Measurements from ENCODE around the gene TP53BP2. TPM values are rescaled to one million over a fixed set of nuclear protein-coding genes. Genes with fewer than 3 reads are reported as not detected.

The TP53BP2 gene
- polyA plus RNA-seq, 1 donor from 2014 or later = 25.2 TPM

- Histone ChIP-seq H3K9me2 (ENCODE audit: insufficient read depth, low read length) (no peaks in the 10 kb centered on the region), H3K4me3 (ENCODE audit: low read length) (no peak overlapping the region), H4K20me1 (ENCODE audit: insufficient read depth) (no peaks in the 10 kb centered on the region), H3K79me2 (replicated peaks; ENCODE audit: insufficient read depth, low read length) (no peaks in the 10 kb centered on the region), H3K9ac (ENCODE audit: low read length) (no peak overlapping the region), H3K4me2 (ENCODE audit: low read length) (no peak overlapping the region), H3K36me3 (ENCODE audit: insufficient read depth, low read length) (no peaks in the 10 kb centered on the region), H2AFZ (ENCODE audit: low read depth, low read length) (no peak overlapping the region), H3K27ac (ENCODE audit: low read length) (no peak overlapping the region), H3K9me3 (ENCODE audit: low read length) (no peaks in the 10 kb centered on the region), H3F3A (ENCODE audit: insufficient read depth, low read length, poor library complexity, severe bottlenecking) (no peaks in the 10 kb centered on the region), H3K27me3 (ENCODE audit: insufficient read depth, low read depth, low read length) (no peaks in the 10 kb centered on the region)
- TF ChIP-seq TAF1 (IDR thresholded peaks at IDR 0.05; ENCODE audit: low read depth) = no peak
These were observed 80.6 kb downstream of the TP53BP2 start for GRCh38 chr1:223765036-223765718.

GRCh38 chr1:223763881-223764280 lies 81.9 kb downstream of the TP53BP2 start:
- H3K79me2 ChIP-seq (replicated peaks; ENCODE audit: insufficient read depth, low read length) = no peaks in the 10 kb centered on the region
- H3K4me3 ChIP-seq (ENCODE audit: low read length) = no peak overlapping the region
- no peaks in the 10 kb centered on the region for H4K20me1 ChIP-seq (ENCODE audit: insufficient read depth)
- H3K27me3 ChIP-seq (ENCODE audit: insufficient read depth, low read depth, low read length) = no peaks in the 10 kb centered on the region
- TF ChIP-seq TAF1 (IDR thresholded peaks at IDR 0.05; ENCODE audit: low read depth) = no peak
- no peak for TF ChIP-seq SMC3 (conservative IDR thresholded peaks at IDR 0.05; ENCODE audit: poor library complexity)
- no peak for TF ChIP-seq REST (IDR thresholded peaks at IDR 0.05; ENCODE audit: borderline replicate concordance)
- TF ChIP-seq EZH2 (IDR thresholded peaks at IDR 0.05; ENCODE audit: borderline replicate concordance, insufficient read depth, low read length, poor library complexity, severe bottlenecking) = no peak
- no peak for TF ChIP-seq MXI1 (conservative IDR thresholded peaks at IDR 0.05; ENCODE audit: poor library complexity, severe bottlenecking)
- TF ChIP-seq CTCF (IDR thresholded peaks at IDR 0.05; ENCODE audit: poor library complexity, severe bottlenecking) = no peak
- no peaks in the 10 kb centered on the region for H3F3A ChIP-seq (ENCODE audit: insufficient read depth, low read length, poor library complexity, severe bottlenecking)
- H2AFZ ChIP-seq (ENCODE audit: low read depth, low read length) = no peak overlapping the region
- H3K9me3 ChIP-seq (ENCODE audit: low read length) = no peaks in the 10 kb centered on the region
- no peaks in the 10 kb centered on the region for H3K36me3 ChIP-seq (ENCODE audit: insufficient read depth, low read length)
- no peak overlapping the region for H3K27ac ChIP-seq (ENCODE audit: low read length)
- H3K9ac ChIP-seq (ENCODE audit: low read length) = no peak overlapping the region
- H3K9me2 ChIP-seq (ENCODE audit: insufficient read depth, low read length) = no peaks in the 10 kb centered on the region
- no peak overlapping the region for H3K4me2 ChIP-seq (ENCODE audit: low read length)

- Histone ChIP-seq H4K20me1 (ENCODE audit: insufficient read depth) (no peaks in the 10 kb centered on the region), H3K27ac (ENCODE audit: low read length) (no peak overlapping the region), H3K4me3 (ENCODE audit: low read length) (no peak overlapping the region), H3K9ac (ENCODE audit: low read length) (no peak overlapping the region), H3K9me2 (ENCODE audit: insufficient read depth, low read length) (no peaks in the 10 kb centered on the region), H2AFZ (ENCODE audit: low read depth, low read length) (no peak overlapping the region), H3K79me2 (replicated peaks; ENCODE audit: insufficient read depth, low read length) (no peaks in the 10 kb centered on the region), H3K36me3 (ENCODE audit: insufficient read depth, low read length) (no peaks in the 10 kb centered on the region), H3K9me3 (ENCODE audit: low read length) (no peaks in the 10 kb centered on the region), H3K4me2 (ENCODE audit: low read length) (no peak overlapping the region), H3K27me3 (ENCODE audit: insufficient read depth, low read depth, low read length) (no peaks in the 10 kb centered on the region), H3F3A (ENCODE audit: insufficient read depth, low read length, poor library complexity, severe bottlenecking) (no peaks in the 10 kb centered on the region)
- TF ChIP-seq REST (IDR thresholded peaks at IDR 0.05; ENCODE audit: borderline replicate concordance) (no peak), SMC3 (conservative IDR thresholded peaks at IDR 0.05; ENCODE audit: poor library complexity) (no peak), POLR2AphosphoS5 (IDR thresholded peaks at IDR 0.05) (no peak), EP300 (conservative IDR thresholded peaks at IDR 0.05; ENCODE audit: poor library complexity, severe bottlenecking) (no peak), MXI1 (conservative IDR thresholded peaks at IDR 0.05; ENCODE audit: poor library complexity, severe bottlenecking) (no peak), RAD21 (conservative IDR thresholded peaks at IDR 0.05) (no peak), TAF1 (IDR thresholded peaks at IDR 0.05; ENCODE audit: low read depth) (no peak), EZH2 (IDR thresholded peaks at IDR 0.05; ENCODE audit: borderline replicate concordance, insufficient read depth, low read length, poor library complexity, severe bottlenecking) (no peak), CTCF (IDR thresholded peaks at IDR 0.05; ENCODE audit: poor library complexity, severe bottlenecking) (no peak)
These were observed 82.5 kb downstream of the TP53BP2 start for GRCh38 chr1:223763251-223763650.

Measured in neural cell (in vitro differentiated cells).